HepG2 (cell line): Measurements from ENCODE around the gene SLC38A9. TPM values are rescaled to one million over a fixed set of nuclear protein-coding genes. Genes with fewer than 3 reads are reported as not detected.
A peak's percentile ranks its signal among the peaks of the same experiment; 100 is the strongest.

Source experiments
- ATAC-seq: fragments of 200-7000 bp; cut with Tn5 transposase; 3 replicates; pipeline ENCODE4 v1.9.1; 2020; ENCODE audit warnings: mild to moderate bottlenecking, moderate library complexity
- BruUV-seq: library from RNA; stranded (reverse); fragments of 400-500 nt; replicated peaks from 2 replicates; lab custom pipeline; 2021; lab: Mats Ljungman, UMichigan
- CTCF ChIA-PET: fragments of 300-600 bp; formaldehyde crosslinking; extraction: SDS; loops from one replicate; lab custom pipeline; 2021; ENCODE audit warnings: low total read pairs, inconsistent platforms, low intra/inter-chr PET ratio; lab: Yijun Ruan, JAX
- POLR2A ChIA-PET: fragments of 350-600 bp; sonication (Branson Sonifier 250); formaldehyde crosslinking; loops from one replicate; lab custom pipeline; 2020; ENCODE audit warnings: antibody characterized with exemption, inconsistent platforms; lab: Yijun Ruan, JAX
- DNase-seq: peaks from one replicate; pipeline ENCODE4 v3.0.0-alpha.2; 2015; ENCODE audit warnings: low spot score
- FAIRE-seq: peaks from 3 replicates; lab custom pipeline; 2011; peaks lifted over from hg19 to GRCh38; lab: Jason Lieb, UNC
- H2AFZ ChIP-seq: one replicate; pipeline ENCODE4 v1.6.1; 2011; ENCODE audit warnings: low read length, inconsistent platforms
- H3K27ac ChIP-seq: fragments of 300-600 bp; 3 replicates; pipeline ENCODE4 v1.8.0; 2011; ENCODE audit warnings: mixed run types, mild to moderate bottlenecking, mixed read lengths, low read length, inconsistent platforms; ENCODE audit not compliant: insufficient read depth; ENCODE audit errors: extremely low read length
- H3K27me3 ChIP-seq, 2 experiments: fragments of 200-600 bp in 1 of 2; 2 replicates in 1 of 2; 3 replicates in 1 of 2; pipeline versions ENCODE4 v1.6.0 to v1.8.0; 2011; ENCODE audit warnings: low read length in 2 of 2, mild to moderate bottlenecking in 2 of 2, moderate library complexity in 2 of 2, inconsistent platforms in 1 of 2; ENCODE audit not compliant: insufficient read depth in 2 of 2, control insufficient read depth in 1 of 2
- H3K36me3 ChIP-seq, 2 experiments: fragments of 200-600 bp in 1 of 2; replicated peaks in 1 of 2; 2 replicates in 1 of 2; 3 replicates in 1 of 2; pipeline versions ENCODE4 v1.5.1 to v1.8.0; 2011; ENCODE audit warnings: low read length in 2 of 2, inconsistent platforms in 1 of 2; ENCODE audit not compliant: insufficient read depth in 2 of 2, control insufficient read depth in 1 of 2
- H3K4me1 ChIP-seq: 2 replicates; pipeline ENCODE4 v1.5.1; 2012; ENCODE audit warnings: low read length, inconsistent platforms; ENCODE audit not compliant: insufficient read depth
- H3K4me2 ChIP-seq: 2 replicates; pipeline ENCODE4 v1.6.0; 2011; ENCODE audit warnings: low read depth, low read length, inconsistent platforms
- H3K4me3 ChIP-seq, 3 experiments: fragments of 200-600 bp in 1 of 3; sonication (generic), shearing (Covaris generic) in 1 of 3; replicated peaks in 1 of 3; 2 replicates each; pipeline ENCODE4 v1.5.1; 2011 to 2016; ENCODE audit warnings: low read length in 3 of 3, inconsistent platforms in 2 of 3, low read depth in 2 of 3, mild to moderate bottlenecking in 2 of 3, control low read depth in 1 of 3, mixed read lengths in 1 of 3; ENCODE audit not compliant: insufficient read depth in 1 of 3
- H3K79me2 ChIP-seq: one replicate; pipeline ENCODE4 v1.6.1; 2011; ENCODE audit warnings: low read length, inconsistent platforms; ENCODE audit not compliant: insufficient read depth
- H3K9ac ChIP-seq: 2 replicates; pipeline ENCODE4 v1.6.0; 2011; ENCODE audit warnings: mild to moderate bottlenecking, low read depth, low read length, inconsistent platforms; ENCODE audit not compliant: insufficient read depth
- H3K9me3 ChIP-seq: 2 replicates; pipeline ENCODE4 v1.5.1; 2012; ENCODE audit warnings: mild to moderate bottlenecking, low read length
- H4K20me1 ChIP-seq: 2 replicates; pipeline ENCODE4 v1.6.0; 2011; ENCODE audit warnings: inconsistent platforms, mild to moderate bottlenecking, low read length, moderate library complexity; ENCODE audit not compliant: insufficient read depth
- HHEX ChIP-seq: IDR thresholded peaks from 2 replicates; pipeline ENCODE4 v1.6.1; 2016; ENCODE audit warnings: control low read depth
- RERE ChIP-seq: IDR thresholded peaks from 2 replicates; pipeline ENCODE4 v1.6.1; 2016; ENCODE audit warnings: low read depth, missing genetic modification reagents, missing compliant biosample characterization
- RNF219 ChIP-seq: sonication (generic); formaldehyde crosslinking; IDR thresholded peaks from 2 replicates; pipeline ENCODE4 v1.5.0; 2020; ENCODE audit warnings: mild to moderate bottlenecking, missing genetic modification reagents
- TEAD3 ChIP-seq: optimal IDR thresholded peaks from 2 replicates; pipeline ENCODE3; 2016; ENCODE audit warnings: borderline replicate concordance
- ZFP82 ChIP-seq: sonication (generic); formaldehyde crosslinking; IDR thresholded peaks from 2 replicates; pipeline ENCODE4 v1.5.1; 2020; ENCODE audit warnings: mild to moderate bottlenecking, missing genetic modification reagents, borderline replicate concordance
- ZNF713 ChIP-seq: sonication (generic); formaldehyde crosslinking; IDR thresholded peaks from 2 replicates; pipeline ENCODE4 v1.4.0; 2020; ENCODE audit warnings: mild to moderate bottlenecking, missing genetic modification reagents
- WGBS: methylation state at CpG from one replicate; pipeline ENCODE4 v1.1.6; 2017; ENCODE audit warnings: low lambda C conversion rate; 5-methylcytosine and 5-hydroxymethylcytosine counted together
- in situ Hi-C: cut with HindIII; loops from 2 replicates; pipeline ENCODE4 v1.10.0; 2017; ENCODE audit warnings: low pct_unique_long_range_greater_than_20kb; ENCODE audit not compliant: extremely low pct_ligation_motif_present
- intact Hi-C: fragments of 100-400 bp; cut with micrococcal nuclease; formaldehyde crosslinking; loops from one replicate; pipeline ENCODE4 v1.10.0; 2022; ENCODE audit not compliant: unreplicated experiment
- polyA plus RNA-seq, 8 experiments: library from polyadenylated mRNA; depleted of rRNA in 3 of 8; stranded (reverse) in 7 of 8; unstranded in 1 of 8; fragments of >200 nt; fragmentation: Illumina TruSeq in 4 of 8; extraction: Trizol in 4 of 8; gene quantifications; 2 replicates each; pipeline versions ENCODE4 v1.2.1 to v1.2.3, GENCODE V29; 2011 to 2016; ENCODE audit warnings: low read depth in 4 of 8, missing spikeins in 1 of 8, mixed read lengths in 1 of 8; ENCODE audit not compliant: insufficient read depth in 1 of 8
- total RNA-seq, 5 experiments: library from RNA; depleted of rRNA; stranded (reverse); fragments of >200 nt; fragmentation: Illumina TruSeq; extraction: Trizol; gene quantifications; 2 replicates each; pipeline ENCODE4 v1.2.3, GENCODE V29; 2016; ENCODE audit warnings: low read depth in 1 of 5

The SLC38A9 gene
- total and polyA plus RNA-seq, 2 of the 13 experiments (the other 11 are each of a cell fraction or from before 2014, with no cell fraction given) = 19.3 to 36.0 TPM

DNA sequence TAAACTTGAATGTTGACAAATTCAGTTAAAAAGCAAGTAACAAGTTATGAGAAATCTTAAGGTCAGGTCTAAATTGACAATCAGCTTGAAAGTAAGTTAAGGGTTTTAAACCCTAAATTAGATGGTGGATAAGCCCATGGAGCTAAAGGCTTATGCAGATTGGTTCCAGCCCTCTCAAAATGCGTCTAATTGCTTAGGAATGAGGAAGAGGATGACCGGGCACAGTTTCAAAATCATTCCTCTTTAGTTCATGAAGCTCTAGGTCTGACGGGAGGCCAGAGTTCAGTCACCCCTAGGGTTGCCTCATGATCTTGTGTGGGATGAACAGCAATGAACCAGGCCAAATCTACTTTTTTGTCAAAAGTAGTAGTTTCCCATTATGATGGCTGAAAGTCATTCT is 75.4 kb downstream of the SLC38A9 start:
- no peak overlapping the region for H3K27ac ChIP-seq
- no TSS peak for BruUV-seq
- peaks cover 11% of the 10 kb centered on the region for H3K4me1 ChIP-seq
- ChIA-PET CTCF (no interaction called here), POLR2A (no interaction called here)
- TF ChIP-seq RNF219 (CRISPR knock-in tag) (no peak), TEAD3 (CRISPR knock-in tag) (peak; percentile 16), HHEX (CRISPR knock-in tag) (no peak), RERE (no peak), ZFP82 (CRISPR knock-in tag) (no peak), ZNF713 (CRISPR knock-in tag) (no peak)
- WGBS = 57% methylated on average over 3 of the region's 3 CpGs
- FAIRE-seq = peak; percentile 46
- no peaks in the 10 kb centered on the region for H4K20me1 ChIP-seq
- no peaks in the 10 kb centered on the region for H3K79me2 ChIP-seq
- no peak overlapping the region for H3K4me2 ChIP-seq
- H3K4me3 ChIP-seq = no peak overlapping the region
- no peaks in the 10 kb centered on the region for H3K27me3 ChIP-seq
- DNase-seq = peak; percentile 39
- ATAC-seq = peak; percentile 67; the same call in 2 of the 3 replicates
- in situ Hi-C loops (no loop called here), intact Hi-C loops (no loop called here)
- H2AFZ ChIP-seq = no peak overlapping the region
- H3K36me3 ChIP-seq = no peaks in the 10 kb centered on the region
- H3K9me3 ChIP-seq = no peaks in the 10 kb centered on the region
- no peak overlapping the region for H3K9ac ChIP-seq
